OCI-LY1 (cell line): ENCODE results near the gene KRT34.

ENCODE experiments used
- H2AFZ ChIP-seq: fragments of 200-600 bp; sonication (generic), shearing (Covaris generic); 2 replicates; pipeline ENCODE4 v1.6.0; 2014; ENCODE audit warnings: antibody characterized with exemption, mild to moderate bottlenecking, low read length
- H3F3A ChIP-seq: fragments of 200-600 bp; sonication (generic), shearing (Covaris generic); 2 replicates; pipeline ENCODE4 v1.6.0; 2014; ENCODE audit warnings: mild to moderate bottlenecking, antibody characterized with exemption, low read length, moderate library complexity; ENCODE audit not compliant: insufficient read depth
- H3K27ac ChIP-seq: fragments of 200-600 bp; sonication (generic); 2 replicates; pipeline ENCODE4 v1.5.1; 2014; ENCODE audit warnings: low read length, mixed run types, mild to moderate bottlenecking, low read depth; ENCODE audit not compliant: poor library complexity, severe bottlenecking
- H3K27me3 ChIP-seq: fragments of 200-600 bp; sonication (generic); 2 replicates; pipeline ENCODE4 v1.6.0; 2014; ENCODE audit warnings: antibody characterized with exemption, mild to moderate bottlenecking, low read length, moderate library complexity; ENCODE audit not compliant: insufficient read depth
- H3K36me3 ChIP-seq: fragments of 200-600 bp; sonication (generic); 2 replicates; pipeline ENCODE4 v1.6.1; 2014; ENCODE audit warnings: mild to moderate bottlenecking, antibody characterized with exemption, low read length, moderate library complexity, mixed read lengths; ENCODE audit not compliant: insufficient read depth
- H3K4me1 ChIP-seq: fragments of 200-600 bp; sonication (generic); 2 replicates; pipeline ENCODE4 v1.5.1; 2014; ENCODE audit warnings: mild to moderate bottlenecking, low read length, moderate library complexity; ENCODE audit not compliant: insufficient read depth, severe bottlenecking
- H3K4me2 ChIP-seq: fragments of 200-600 bp; sonication (generic), shearing (Covaris generic); 2 replicates; pipeline ENCODE4 v1.6.1; 2014; ENCODE audit warnings: low read length
- H3K4me3 ChIP-seq: fragments of 200-600 bp; sonication (generic); 2 replicates; pipeline ENCODE4 v1.5.1; 2014; ENCODE audit warnings: low read length, low read depth, mild to moderate bottlenecking, mixed read lengths; ENCODE audit not compliant: poor library complexity, severe bottlenecking
- H3K79me2 ChIP-seq: fragments of 200-600 bp; shearing (Covaris generic); 2 replicates; pipeline ENCODE4 v1.6.1; 2016; ENCODE audit warnings: mixed run types, low read length, mixed read lengths; ENCODE audit not compliant: insufficient read depth
- H3K9ac ChIP-seq: fragments of 200-600 bp; sonication (generic), shearing (Covaris generic); 2 replicates; pipeline ENCODE4 v1.6.1; 2014; ENCODE audit warnings: mild to moderate bottlenecking, low read length, mixed read lengths
- H3K9me2 ChIP-seq: fragments of 200-600 bp; sonication (generic), shearing (Covaris generic); 2 replicates; pipeline ENCODE4 v1.6.1; 2014; ENCODE audit warnings: low read depth, mild to moderate bottlenecking, low read length, mixed read lengths
- H3K9me3 ChIP-seq: fragments of 200-600 bp; shearing (Covaris generic); 2 replicates; pipeline ENCODE4 v1.6.1; 2014; ENCODE audit warnings: low read length, mixed read lengths
- H4K20me1 ChIP-seq: fragments of 200-600 bp; sonication (generic), shearing (Covaris generic); 2 replicates; pipeline ENCODE4 v1.6.0; 2016; ENCODE audit warnings: mild to moderate bottlenecking, low read length; ENCODE audit not compliant: insufficient read depth
- CTCF ChIP-seq: fragments of 200-600 bp; sonication (generic), shearing (Covaris generic); IDR thresholded peaks from 2 replicates; pipeline ENCODE4 v1.5.1; 2017; ENCODE audit warnings: mild to moderate bottlenecking, antibody characterized with exemption, low read length, moderate library complexity, mixed read lengths
- EZH2 ChIP-seq: fragments of 200-600 bp; sonication (generic), shearing (Covaris generic); IDR thresholded peaks from 2 replicates; pipeline ENCODE4 v1.8.0; 2017; ENCODE audit warnings: borderline replicate concordance, mixed run types, mild to moderate bottlenecking, antibody characterized with exemption, low read length, moderate library complexity, mixed read lengths

The KRT34 gene

GRCh38 chr17:41420134-41420533 is 38.0 kb upstream of the KRT34 start:
- no peaks in the 10 kb centered on the region for H3K27me3 ChIP-seq
- H3K79me2 ChIP-seq: no peaks in the 10 kb centered on the region
- H3K4me1 ChIP-seq: no peaks in the 10 kb centered on the region
- H3F3A ChIP-seq: no peaks in the 10 kb centered on the region
- H3K9me2 ChIP-seq: no peaks in the 10 kb centered on the region
- H3K4me2 ChIP-seq: no peak overlapping the region
- H3K9me3 ChIP-seq: no peaks in the 10 kb centered on the region
- H2AFZ ChIP-seq: no peak overlapping the region
- no peak for TF ChIP-seq CTCF
- TF ChIP-seq EZH2: no peak
- H3K4me3 ChIP-seq: no peak overlapping the region
- no peak overlapping the region for H3K9ac ChIP-seq
- H4K20me1 ChIP-seq: no peaks in the 10 kb centered on the region
- H3K36me3 ChIP-seq: no peaks in the 10 kb centered on the region
- H3K27ac ChIP-seq: no peak overlapping the region

GRCh38 chr17:41419716-41420115 is 37.6 kb upstream of the KRT34 start:
- Histone ChIP-seq H3K4me1 (no peaks in the 10 kb centered on the region), H3F3A (no peaks in the 10 kb centered on the region), H2AFZ (no peak overlapping the region), H3K79me2 (no peaks in the 10 kb centered on the region), H3K4me2 (no peak overlapping the region), H3K36me3 (no peaks in the 10 kb centered on the region), H3K4me3 (no peak overlapping the region), H3K27me3 (no peaks in the 10 kb centered on the region), H4K20me1 (no peaks in the 10 kb centered on the region), H3K9me3 (no peaks in the 10 kb centered on the region), H3K9ac (no peak overlapping the region), H3K9me2 (no peaks in the 10 kb centered on the region), H3K27ac (no peak overlapping the region)
- no peak for TF ChIP-seq CTCF
- no peak for TF ChIP-seq EZH2

- H3K27ac ChIP-seq: no peak overlapping the region
- no peaks in the 10 kb centered on the region for H3K4me1 ChIP-seq
- no peaks in the 10 kb centered on the region for H4K20me1 ChIP-seq
- H3K36me3 ChIP-seq: no peaks in the 10 kb centered on the region
- no peaks in the 10 kb centered on the region for H3K9me3 ChIP-seq
- H3K4me3 ChIP-seq: no peak overlapping the region
- H3F3A ChIP-seq: no peaks in the 10 kb centered on the region
- H3K9ac ChIP-seq: no peak overlapping the region
- H2AFZ ChIP-seq: no peak overlapping the region
- no peaks in the 10 kb centered on the region for H3K9me2 ChIP-seq
- H3K27me3 ChIP-seq: no peaks in the 10 kb centered on the region
- TF ChIP-seq CTCF (no peak), EZH2 (no peak)
- no peaks in the 10 kb centered on the region for H3K79me2 ChIP-seq
- H3K4me2 ChIP-seq: no peak overlapping the region
Measured at GRCh38 chr17:41418116-41418860, 36.2 kb upstream of the KRT34 start.
